ENCODE results near the gene MACROD1.

DNA sequence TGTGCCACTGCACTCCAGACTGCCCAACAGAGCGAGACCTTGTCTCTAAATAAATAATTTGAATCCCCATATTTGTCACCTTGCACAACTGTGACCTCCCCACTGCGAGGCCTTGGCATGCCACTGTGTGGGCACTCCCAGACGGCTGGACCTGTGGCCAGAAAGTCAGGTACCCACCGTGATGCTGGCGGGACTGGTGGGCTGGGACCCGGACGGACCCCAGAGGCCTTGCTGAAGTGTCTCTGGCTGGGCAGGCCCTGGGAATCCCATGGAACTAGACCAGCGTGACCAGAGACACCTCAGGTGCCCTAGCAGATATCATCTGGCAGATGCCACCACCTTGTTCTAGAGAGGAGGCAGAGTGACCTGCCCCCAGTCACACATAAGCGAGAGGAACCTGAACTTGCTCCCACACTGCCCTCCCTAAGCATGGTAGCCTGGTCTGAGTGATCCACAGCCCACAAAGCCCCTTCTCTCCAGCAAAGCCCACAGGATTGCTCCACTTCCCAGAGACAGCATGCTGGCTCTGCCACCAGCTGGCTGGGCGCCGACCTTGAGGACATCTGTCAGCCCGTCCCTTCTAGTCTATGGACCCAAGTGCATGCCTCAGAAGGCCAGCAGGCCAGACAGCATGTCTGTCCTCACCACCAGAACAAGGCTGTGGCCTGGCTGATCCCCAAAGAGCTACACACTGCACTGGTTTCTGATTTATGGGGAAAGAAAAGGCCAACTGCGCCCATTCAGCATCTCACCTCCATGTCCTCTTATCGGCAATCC, 9.5 kb downstream of the MACROD1 start:
- TF ChIP-seq PAX5 (IDR thresholded peaks at IDR 0.05; ENCODE audit: insufficient read depth, low read length, severe bottlenecking) (no peak), POLR2A (IDR thresholded peaks at IDR 0.05; ENCODE audit: low read depth, low read length) (no peak)
